COR-L47 (cell line): ENCODE measurements around the gene B3GAT1.
A peak's percentile ranks its signal among the peaks of the same experiment; 100 is the strongest.
"Not testable (repeated sequence)": the region's sequence is repeated elsewhere in the genome, so short reads cannot be mapped to it uniquely, and the experiment has no call there.

ENCODE experiments used
- DNase-seq: peaks from one replicate; lab custom pipeline; 2025; lab: John Stamatoyannopoulos, UW

Gene B3GAT1, protein sequence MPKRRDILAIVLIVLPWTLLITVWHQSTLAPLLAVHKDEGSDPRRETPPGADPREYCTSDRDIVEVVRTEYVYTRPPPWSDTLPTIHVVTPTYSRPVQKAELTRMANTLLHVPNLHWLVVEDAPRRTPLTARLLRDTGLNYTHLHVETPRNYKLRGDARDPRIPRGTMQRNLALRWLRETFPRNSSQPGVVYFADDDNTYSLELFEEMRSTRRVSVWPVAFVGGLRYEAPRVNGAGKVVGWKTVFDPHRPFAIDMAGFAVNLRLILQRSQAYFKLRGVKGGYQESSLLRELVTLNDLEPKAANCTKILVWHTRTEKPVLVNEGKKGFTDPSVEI

DNA sequence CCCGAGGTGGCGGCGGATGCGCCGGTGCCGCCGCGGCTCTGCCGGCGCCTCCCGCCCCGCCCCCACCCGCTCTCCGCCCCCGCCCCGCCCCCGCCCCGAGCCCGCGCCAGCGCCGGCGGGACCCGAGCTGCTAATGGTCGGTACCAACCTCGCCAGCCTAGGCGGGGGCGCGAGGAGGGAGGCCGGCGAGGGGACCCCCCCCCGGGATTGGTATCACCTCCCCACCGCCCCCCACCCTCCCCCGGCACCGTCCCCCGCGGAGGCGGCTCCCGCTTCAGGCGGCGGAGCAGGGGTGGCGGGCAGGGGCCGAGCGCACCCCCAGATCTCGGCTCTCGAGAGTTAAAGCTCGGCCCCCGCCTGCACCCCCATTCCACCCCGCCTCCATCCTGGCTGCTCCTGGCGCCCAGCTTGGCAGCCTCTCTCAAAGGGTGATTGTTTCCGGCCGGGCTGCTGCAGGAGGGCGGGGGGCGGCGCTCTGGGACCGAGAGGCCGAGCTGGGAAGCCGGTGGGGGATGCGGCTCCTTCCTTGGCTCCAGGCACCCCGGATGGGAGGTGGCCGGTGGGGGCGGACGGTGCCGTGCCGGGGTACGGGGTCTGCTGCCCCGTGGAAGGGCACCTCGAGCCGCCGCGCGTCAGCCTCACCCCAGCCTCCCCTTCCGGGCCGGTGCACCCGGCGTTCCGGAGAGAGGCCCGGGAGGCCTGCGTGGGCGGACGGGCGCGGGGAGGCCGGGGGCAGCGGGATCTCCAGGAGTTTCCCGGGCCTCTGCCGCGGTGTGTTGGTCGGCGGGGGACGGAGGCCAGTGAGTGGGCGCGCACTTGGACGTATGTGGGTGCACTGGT, at the start of gene B3GAT1:
B3GAT1 (minus strand) TSS at position 40 of the 840 bp plus-strand sequence. CDS start 24,583 bp downstream, outside the sequence.
- DNase-seq = peak; percentile 58

DNA sequence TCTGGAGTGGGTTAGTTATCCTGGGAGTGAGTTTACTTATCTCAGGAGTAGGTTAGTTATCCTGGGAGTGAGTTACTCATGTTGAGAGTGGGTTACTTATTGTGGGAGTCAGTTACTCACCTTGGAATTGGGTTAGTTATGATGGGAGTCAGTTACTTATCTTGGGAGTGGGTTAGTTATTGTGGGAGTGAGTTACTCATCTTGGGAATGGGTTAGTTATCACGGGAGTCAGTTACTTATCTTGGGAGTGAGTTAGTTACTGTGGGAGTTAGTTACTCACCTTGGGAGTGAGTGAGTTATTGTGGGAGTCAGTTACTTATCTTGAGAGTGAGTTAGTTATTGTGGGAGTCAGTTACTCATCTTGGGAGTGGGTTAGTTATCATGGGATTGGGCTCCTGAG, 49.6 kb upstream of the B3GAT1 start:
- no peak for DNase-seq

DNA sequence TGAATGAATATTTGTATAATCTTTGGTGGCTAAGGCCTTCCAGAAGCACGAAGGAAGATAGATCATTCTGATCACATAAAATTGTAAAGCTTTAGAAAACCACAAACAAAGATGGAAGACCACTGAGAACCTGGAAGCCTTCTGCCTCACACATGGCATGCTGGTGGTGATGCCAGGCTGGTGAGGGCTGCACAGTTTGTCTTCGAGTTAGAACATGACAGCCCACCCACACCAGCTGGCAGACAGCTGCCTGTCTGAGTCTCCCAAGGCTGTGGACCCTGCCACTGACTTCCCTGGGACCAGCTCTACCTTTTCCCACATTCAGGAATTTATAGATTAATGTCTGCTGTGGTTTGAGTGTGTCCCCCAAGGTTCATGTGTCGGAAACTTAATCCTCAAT, 48.8 kb upstream of the B3GAT1 start:
- no peak for DNase-seq

DNA sequence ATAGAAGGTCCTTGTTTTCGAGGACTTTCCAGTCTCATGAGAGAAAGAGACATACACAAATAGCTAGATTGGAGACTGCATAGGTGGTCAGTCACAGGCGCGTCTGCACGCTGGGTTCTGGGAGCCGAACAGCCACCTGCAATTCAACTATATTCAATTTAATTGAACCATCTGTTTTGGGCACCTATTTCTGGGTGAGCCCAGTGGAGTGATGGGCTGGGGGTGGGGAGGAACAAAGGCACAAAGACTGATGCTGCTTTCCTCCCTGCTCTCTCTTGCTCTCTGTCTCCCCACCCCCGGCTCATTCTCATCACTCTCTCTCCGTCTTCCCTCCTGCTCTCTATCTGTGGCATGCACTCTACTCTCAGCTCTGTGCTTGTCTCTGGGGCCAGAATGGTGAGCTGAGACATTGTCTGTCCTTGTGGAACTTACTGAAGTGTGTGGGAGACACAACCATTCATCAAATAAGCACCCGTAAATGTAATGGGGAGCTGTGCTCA, 48.1 kb upstream of the B3GAT1 start:
- DNase-seq = no peak

DNA sequence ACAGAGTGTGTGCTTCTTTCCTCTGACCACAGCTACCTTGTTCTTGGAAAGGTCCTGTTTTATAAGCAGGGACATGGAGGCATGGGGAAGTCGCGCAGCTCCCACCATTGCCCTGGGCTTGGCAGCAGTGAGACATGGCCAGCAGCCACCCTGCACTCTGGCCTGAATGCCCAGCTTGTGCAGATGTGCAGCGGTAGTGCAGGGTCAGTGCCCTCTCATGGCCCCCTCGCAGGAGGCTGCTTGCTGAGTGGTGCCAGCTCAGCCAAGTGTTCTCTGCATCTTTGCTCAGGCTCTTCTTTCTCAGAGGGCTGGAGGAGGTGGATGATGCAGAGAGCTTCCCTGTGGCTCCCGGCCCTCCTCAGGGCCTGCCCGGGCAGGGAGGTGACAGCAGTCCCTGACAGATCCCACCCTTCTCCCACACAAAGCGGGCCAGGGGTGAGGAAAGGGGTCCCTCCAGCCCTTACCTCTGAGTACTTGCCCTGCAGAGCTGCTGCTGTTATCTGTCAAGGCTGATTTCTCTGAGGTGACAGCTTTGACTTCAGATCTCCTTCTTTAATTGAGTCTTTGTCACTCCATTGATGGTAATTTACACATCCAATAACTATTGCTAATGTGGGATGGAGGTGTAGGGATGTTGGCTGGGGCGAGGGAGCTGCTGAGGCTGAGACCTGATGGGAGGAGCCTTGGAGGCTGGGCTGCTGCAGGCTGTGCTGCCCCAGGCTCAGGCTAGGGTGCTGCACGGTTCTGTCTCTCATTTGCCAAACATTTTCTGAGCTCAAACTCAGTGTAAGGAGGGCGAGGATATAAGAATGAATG, 47.4 kb upstream of the B3GAT1 start:
- no peak for DNase-seq

DNA sequence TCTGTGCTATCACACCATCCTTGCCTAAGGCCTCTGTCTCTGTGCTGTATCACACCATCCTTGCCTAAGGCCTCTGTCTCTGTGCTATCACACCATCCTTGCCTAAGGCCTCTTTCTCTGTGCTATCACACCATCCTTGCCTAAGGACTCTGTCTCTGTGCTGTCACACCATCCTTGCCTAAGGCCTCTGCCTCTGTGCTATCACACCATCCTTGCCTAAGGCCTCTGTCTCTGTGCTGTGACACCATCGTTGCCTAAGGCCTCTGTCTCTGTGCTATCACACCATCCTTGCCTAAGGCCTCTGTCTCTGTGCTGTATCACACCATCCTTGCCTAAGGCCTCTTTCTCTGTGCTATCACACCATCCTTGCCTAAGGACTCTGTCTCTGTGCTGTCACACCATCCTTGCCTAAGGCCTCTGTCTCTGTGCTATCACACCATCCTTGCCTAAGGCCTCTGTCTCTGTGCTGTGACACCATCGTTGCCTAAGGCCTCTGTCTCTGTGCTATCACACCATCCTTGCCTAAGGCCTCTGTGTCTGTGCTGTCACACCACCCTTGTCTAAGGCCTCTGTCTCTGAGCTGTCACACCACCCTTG, 45.5 kb upstream of the B3GAT1 start:
- not testable (repeated sequence) for DNase-seq

DNA sequence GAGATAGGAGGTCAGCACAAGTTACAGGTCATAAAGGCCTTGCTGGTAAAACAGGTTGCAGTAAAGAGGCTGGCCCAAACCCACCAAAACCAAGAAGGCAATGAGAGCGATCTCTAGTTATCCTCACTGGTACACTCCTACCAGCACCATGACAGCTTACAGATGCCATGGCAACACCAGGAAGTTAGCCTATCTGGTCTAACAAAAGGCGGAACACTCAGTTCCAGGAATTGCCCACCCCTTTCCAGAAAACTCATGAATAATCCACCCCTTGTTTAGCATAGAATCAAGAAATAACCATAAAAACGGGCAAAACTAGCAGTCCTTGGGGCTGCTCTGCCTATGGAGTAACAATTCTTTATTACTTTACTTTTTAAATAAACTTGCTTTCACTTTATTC, 43.5 kb upstream of the B3GAT1 start:
- DNase-seq = no peak

DNA sequence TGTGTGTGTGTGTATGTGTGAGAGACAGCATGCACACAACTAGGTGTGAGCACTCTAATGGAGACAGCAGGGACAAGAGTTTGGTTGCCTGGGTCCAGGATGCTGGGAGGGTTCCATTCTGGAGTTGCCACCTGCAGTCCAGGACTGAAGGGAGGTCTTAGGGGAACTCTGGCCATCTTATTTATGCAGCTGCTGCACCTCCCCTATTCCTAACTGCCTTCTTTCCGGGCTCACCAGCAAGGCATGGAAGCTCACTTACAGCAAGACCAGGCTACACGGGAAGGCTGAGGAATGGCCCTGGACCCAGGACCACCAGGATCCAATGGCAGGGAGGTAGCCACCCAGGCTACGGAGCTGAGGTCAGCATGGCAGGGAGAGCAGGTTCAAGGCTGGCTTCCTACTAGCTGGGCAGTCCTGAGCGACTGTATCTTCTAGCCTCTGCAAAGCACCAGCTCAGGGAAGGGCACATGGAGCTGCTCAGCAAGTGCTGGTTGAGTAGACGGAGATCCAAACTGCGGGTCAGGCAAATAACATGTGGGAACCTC, 42.2 kb upstream of the B3GAT1 start:
- no peak for DNase-seq

DNA sequence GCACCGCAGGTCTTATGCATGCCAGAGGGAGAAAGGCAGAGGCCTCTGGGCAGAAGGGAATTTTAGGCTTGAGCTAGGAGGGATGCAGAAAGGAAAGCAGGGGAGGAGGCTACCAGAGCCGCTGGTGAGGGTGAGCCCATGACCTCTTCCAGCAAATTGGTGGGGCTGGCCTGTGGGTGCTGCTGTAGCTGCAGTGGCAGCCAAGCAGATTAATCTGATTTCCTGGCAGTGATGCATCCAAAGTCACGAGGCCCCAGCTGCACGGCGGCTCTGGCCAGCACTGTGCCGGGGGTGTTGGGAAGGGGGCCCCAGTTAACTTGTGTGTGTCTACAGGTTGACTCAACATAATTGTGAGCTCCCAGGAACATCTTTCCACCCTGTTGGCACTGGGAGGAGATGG, 41.4 kb upstream of the B3GAT1 start:
- no peak for DNase-seq

DNA sequence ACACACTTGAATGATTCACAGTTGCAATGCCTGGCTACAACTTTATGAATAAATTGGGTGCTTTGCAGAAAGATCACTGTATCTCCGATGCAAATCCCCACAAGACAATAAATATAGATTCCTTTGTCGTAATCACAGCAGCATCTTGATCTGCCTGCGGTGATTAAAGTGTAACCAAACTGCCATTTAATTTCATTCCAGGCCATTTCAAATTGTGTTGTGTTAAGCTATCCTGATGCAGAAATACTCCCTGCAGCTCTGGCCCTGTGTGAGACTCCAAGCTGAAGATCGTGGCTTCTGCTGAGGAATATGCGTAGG, 40.8 kb upstream of the B3GAT1 start:
- no peak for DNase-seq

DNA sequence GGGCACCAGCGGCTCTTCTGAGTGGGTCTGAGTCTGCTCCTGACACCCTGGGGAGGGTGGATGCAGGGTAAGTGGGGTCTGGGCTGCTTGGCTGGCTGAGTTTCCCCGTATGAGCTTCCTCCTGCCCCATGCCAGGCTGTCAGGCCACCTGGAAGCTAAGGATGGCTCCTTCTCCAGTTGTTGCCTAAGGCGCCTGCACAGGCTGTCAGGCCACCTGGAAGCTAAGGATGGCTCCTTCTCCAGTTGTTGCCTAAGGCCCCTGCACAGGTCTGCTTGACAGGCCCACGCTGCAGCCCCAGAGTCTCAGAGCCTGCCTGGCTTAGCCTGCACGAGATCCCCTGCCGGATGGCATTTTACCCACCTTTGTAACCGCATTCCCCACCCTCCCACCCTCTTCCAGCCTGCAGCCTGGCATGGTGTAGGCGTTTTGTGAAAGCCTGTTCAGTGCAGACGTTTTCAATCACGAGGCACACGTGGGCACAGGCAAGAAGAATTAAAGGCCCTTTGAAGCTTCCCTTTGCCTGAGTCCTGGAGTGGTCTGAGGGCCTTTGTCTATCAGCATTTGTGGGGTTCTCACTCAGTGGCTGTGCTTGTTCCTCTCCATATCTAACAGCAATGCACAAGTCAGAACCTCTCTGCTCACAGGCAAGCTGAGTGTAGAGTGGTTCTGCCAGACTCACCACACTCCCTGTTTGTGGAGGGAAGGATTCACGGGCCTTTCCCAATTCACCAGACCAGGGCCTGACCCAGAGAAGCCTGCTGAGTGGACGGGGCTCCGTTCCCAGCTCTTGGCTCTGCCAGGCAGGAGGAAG, 40.2 kb upstream of the B3GAT1 start:
- no peak for DNase-seq

DNA sequence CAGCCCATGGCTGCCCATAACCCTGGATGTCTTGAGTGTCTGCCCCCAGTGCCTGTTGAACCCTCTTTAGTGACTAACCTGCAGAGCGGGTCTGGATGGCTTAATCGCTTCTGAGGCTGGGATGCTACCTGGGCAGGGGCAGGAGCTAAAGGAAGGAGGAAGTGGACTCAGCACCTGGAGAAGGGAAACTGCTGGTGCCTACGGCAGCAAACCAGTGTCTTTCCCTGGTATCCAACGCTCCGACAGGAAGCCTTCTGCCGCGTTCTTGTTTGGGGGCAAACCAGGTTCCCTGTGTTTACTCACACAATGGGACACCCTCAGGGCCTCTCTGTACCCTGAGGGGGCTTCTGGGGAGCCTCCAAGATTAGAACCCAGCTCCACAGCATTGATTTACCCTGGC, 38.1 kb upstream of the B3GAT1 start:
- no peak for DNase-seq

DNA sequence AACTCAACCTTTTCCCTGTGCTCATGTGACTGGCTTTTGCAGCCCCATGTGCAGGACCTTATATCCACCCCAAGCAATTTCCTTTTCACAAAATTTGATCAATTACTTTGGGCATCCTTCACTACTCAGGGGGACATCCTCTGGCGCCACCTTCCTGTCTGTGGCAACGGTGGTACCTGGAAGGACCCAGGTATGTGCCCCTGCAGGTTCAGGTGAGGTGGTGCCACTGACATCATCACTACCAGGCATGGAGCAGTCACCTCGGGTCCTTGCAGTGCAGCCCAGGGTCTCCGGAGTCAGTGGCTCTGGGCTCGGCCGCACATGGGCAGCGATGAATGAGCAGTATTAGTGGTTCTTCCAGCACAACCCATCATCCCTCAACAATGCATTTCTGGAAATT, 37.7 kb upstream of the B3GAT1 start:
- peak; percentile 34 for DNase-seq

DNA sequence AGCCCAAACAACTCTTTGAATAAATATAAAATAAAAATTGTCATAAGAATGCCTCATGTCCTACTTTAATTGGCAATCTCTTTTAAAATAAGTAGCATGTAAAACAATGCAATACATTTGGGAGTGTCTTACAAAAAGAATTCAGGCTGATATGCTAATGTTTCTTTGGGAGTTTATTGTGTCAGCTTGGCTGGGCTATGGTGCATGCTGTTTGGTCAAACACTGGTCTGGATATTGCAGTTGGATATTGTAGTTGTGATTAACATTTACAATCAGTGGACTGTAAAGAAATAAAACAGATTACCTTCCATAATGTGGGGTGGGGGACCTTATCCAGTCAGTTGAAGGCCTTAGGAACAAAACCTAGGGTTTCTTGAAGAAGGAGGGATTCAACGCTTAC, 37.0 kb upstream of the B3GAT1 start:
- DNase-seq = no peak

DNA sequence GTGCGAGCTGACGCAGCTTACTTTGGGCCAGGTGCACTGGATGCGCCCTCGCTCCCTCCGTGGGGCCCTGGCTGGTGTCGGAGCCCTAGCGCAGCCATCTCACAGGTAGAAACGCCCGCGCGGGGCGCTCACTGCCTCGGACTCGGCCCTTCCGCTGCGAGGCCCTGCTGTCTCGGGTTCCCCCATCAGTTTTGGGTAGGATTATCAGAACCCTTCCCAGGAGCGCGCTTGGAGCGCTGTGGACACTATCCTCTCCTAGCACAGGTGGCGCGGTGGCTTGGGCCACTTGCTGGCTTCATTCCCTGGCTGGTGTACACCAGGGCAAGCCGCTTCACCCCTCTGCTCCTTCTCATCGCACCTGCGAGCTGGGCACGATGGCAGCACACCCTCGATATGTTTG, 35.7 kb upstream of the B3GAT1 start:
- DNase-seq = no peak

DNA sequence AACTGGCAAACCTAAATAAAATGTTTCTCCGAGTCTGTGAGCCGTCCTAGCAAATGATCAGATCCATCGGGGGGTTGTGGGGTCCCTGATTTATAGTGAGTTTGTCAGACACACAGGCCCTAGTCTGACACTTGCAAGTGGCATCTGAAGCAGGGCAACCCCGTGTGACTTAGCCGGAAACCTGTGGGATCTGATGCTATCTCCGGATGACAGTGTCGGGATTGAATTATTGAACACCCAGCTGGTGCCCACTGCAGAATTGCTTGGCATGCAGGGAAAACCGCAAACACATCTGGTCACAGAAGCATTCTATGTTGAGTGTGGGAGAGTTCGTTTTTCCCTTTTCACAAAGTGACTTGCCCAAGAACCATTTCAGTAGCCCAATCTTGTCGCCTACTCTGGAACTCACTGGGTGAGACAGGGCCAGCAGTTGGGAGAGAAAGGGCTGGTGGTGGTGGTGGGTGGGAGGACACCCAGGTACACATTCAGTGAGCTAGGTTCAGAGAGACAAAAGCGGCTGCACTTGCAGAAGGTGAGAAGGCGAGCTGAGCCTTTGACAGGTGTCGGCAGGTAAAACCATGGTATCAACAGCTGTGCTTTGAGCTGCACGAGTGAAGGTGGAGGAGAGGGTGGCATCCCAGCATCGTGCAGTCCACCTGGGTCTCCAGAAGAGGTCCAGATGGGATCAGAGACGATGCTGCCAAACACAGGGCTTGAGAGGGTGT, 33.7 kb upstream of the B3GAT1 start:
- DNase-seq = no peak

DNA sequence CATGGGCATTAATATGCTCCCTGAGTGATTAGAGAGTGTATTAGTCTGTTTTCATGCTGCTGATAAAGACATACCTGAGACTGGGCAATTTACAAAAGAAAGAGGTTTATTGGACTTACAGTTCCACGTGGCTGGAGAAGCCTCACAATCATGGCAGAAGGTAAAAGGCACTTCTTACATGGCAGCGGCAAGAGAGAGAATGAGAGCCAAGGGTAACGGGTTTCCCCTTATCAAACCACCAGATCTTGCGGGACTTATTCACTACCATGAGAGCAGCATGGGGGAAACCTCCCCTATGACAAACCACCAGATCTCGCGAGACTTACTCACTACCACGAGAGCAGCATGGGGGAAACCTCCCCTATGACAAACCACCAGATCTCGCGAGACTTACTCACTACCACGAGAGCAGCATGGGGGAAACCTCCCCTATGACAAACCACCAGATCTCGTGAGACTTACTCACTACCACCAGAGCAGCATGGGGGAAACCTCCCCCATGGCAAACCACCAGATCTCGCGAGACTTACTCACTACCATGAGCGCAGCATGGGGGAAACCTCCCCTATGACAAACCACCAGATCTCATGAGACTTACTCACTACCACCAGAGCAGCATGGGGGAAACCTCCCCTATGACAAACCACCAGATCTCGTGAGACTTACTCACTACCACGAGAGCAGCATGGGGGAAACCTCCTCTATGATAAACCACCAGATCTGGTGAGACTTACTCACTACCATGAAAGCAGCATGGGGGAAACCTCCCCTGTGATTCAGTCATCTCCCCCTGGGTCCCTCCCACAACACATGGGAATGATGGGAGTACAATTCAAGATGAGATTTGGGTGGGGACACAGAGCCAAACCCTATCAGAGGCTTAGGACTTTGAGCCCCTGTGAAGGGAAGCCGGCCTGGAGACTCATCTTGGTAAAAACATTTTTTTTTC, 32.4 kb upstream of the B3GAT1 start:
- not testable (repeated sequence) for DNase-seq

DNA sequence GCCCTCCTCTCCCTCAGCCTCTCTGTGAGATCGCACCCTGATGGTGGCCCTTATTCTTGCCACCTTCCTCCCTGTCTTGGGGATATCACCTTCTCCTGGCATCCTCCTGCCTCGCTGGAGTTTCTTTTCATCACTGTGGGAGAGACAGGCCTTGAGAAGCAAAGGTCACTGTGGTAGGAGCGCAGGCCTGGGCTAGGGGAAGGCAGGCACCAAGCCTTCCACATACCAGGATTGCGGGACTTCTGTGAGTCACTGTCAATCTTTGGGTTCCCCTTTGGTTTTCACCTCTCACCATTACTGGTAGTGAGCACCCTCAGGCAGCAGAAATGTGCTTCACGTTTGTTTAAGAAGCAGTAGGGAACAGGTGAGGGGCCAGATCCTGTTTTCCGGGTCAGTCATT, 31.2 kb upstream of the B3GAT1 start:
- DNase-seq = no peak

DNA sequence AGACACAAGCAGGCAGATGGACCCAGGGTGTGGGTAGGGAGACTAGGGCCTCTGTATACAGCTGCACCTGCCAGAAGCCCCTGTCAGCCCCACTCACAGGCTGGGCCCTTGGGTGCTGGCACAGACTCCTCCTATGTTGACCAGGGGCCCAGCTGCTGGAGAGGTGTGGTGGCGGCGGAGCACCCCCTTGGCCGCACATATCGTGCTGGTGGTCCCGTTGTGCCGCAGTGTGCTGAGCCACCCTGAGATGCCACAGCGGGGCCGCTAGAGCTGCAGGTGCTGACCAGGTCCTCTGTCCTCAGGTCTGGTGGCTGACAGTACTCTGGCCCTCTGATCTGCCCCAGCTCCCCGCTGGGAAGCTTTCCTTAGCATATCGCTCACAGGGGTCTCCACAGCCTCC, 30.2 kb upstream of the B3GAT1 start:
- DNase-seq = no peak
